ENCODE results near the gene HOXA7.

The HOXA7 gene

GRCh38 chr7:27197137-27198042 lies 40.9 kb upstream of the HOXA7 start:
- no peaks in the 10 kb centered on the region for H3K9me3 Mint-ChIP-seq
- H3K36me3 Mint-ChIP-seq (ENCODE audit: low read depth) = no peaks in the 10 kb centered on the region
- H3K27me3 Mint-ChIP-seq = peaks cover 87% of the 10 kb centered on the region
- peaks cover 43% of the 10 kb centered on the region for H3K4me1 Mint-ChIP-seq (ENCODE audit: low read depth)
- no peak overlapping the region for H3K4me3 Mint-ChIP-seq
- no peak overlapping the region for H3K27ac Mint-ChIP-seq

DNA sequence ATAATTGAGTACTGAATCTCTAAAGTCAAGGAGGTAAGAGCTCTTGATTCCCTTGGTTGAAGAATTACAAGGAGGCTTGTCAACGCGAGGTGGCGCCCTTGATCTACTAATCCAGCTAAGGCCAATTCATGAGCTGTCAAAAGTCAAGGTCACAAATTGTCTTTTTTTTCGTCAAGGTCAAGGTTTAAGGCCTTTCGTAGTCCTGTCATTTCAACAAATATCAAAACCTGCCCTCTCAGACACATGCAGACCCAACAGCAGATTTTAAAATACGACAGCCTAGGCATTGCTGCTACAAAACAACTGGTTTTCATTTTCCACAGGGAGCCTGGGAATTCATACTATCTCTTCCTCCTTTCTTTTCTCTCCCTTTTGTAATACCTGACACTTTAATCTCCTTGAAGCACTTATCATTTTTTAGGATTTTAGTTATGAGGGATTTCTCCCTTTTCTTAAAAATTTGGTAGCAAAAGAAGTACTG lies 39.9 kb upstream of the HOXA7 start:
- Mint-ChIP-seq H3K4me1 (ENCODE audit: low read depth) (peaks cover 41% of the 10 kb centered on the region), H3K27me3 (peaks cover 87% of the 10 kb centered on the region), H3K36me3 (ENCODE audit: low read depth) (no peaks in the 10 kb centered on the region), H3K4me3 (no peak overlapping the region), H3K9me3 (no peaks in the 10 kb centered on the region), H3K27ac (no peak overlapping the region)

- Mint-ChIP-seq H3K9me3 (no peaks in the 10 kb centered on the region), H3K36me3 (ENCODE audit: low read depth) (no peaks in the 10 kb centered on the region), H3K27ac (no peak overlapping the region), H3K4me1 (ENCODE audit: low read depth) (peaks cover 29% of the 10 kb centered on the region), H3K27me3 (peaks cover 90% of the 10 kb centered on the region), H3K4me3 (no peak overlapping the region)
These were observed 38.4 kb upstream of the HOXA7 start for GRCh38 chr7:27194686-27195379.

DNA sequence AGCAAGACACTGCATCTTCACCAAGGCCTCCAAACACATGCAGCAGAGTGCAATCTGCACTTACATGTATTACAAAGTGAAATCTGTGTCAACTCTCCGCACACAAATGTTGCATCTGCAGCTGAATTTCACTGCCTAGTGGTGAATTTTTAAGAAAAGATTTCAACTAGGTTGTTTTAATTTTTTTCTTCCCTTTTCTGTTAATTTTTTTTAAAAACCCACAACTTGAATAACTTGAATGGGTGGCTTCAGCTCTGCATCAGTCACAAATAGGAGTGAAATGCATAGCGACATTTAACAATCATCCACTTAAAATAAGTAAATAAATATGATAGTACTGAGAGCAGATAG lies 37.5 kb upstream of the HOXA7 start:
- no peaks in the 10 kb centered on the region for H3K9me3 Mint-ChIP-seq
- H3K4me3 Mint-ChIP-seq = no peak overlapping the region
- H3K27ac Mint-ChIP-seq = no peak overlapping the region
- peaks cover 28% of the 10 kb centered on the region for H3K4me1 Mint-ChIP-seq (ENCODE audit: low read depth)
- no peaks in the 10 kb centered on the region for H3K36me3 Mint-ChIP-seq (ENCODE audit: low read depth)
- peaks cover 93% of the 10 kb centered on the region for H3K27me3 Mint-ChIP-seq

- H3K36me3 Mint-ChIP-seq (ENCODE audit: low read depth) = no peaks in the 10 kb centered on the region
- no peaks in the 10 kb centered on the region for H3K9me3 Mint-ChIP-seq
- no peak overlapping the region for H3K27ac Mint-ChIP-seq
- peaks cover 29% of the 10 kb centered on the region for H3K4me1 Mint-ChIP-seq (ENCODE audit: low read depth)
- H3K27me3 Mint-ChIP-seq = peaks cover 93% of the 10 kb centered on the region
- peak overlapping the region; percentile 23 for H3K4me3 Mint-ChIP-seq
These were observed 37.0 kb upstream of the HOXA7 start for GRCh38 chr7:27193335-27194001.

DNA sequence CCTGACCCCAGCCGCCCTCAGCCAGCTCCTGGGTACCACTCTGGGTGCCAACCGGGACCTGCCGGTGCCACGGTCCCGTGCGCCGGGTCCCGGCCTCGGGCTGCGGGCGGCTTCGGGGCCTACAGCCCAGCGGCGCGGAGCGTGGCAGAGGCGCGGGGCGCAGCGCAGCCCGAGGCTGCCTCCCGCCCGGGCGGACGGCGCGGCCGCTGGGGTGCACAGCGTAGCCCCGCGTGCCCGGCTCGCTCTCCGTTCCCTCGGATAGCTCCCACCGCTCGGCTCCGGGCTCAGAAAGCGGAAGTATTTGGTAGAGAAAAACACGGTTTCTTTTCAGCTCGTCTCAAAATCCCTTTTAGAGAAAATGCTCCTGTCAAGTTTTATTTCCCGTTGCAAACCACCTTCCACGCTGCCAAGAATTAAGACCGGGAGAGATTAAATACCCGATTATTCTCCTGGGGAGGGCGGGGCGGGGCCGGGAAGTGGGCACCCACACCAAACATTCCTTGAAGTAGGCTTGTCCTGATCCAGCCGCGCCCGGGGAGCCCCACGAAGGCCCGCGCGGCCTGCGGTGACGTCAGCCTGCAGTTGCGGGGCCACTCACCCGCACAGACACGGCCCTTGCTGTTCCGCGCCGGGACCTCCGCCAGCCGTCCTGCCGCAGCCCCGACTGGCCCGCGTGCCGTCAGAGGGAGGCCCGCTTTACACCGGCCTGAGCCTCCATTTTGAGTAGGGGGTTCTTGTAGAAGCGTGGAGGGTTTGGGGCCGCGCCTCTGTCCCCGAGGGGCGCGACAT lies 36.3 kb upstream of the HOXA7 start:
- Mint-ChIP-seq H3K4me3 (peak overlapping the region; percentile 63), H3K9me3 (no peaks in the 10 kb centered on the region), H3K4me1 (ENCODE audit: low read depth) (peaks cover 30% of the 10 kb centered on the region), H3K36me3 (ENCODE audit: low read depth) (no peaks in the 10 kb centered on the region), H3K27me3 (peaks cover 93% of the 10 kb centered on the region), H3K27ac (no peak overlapping the region)

DNA sequence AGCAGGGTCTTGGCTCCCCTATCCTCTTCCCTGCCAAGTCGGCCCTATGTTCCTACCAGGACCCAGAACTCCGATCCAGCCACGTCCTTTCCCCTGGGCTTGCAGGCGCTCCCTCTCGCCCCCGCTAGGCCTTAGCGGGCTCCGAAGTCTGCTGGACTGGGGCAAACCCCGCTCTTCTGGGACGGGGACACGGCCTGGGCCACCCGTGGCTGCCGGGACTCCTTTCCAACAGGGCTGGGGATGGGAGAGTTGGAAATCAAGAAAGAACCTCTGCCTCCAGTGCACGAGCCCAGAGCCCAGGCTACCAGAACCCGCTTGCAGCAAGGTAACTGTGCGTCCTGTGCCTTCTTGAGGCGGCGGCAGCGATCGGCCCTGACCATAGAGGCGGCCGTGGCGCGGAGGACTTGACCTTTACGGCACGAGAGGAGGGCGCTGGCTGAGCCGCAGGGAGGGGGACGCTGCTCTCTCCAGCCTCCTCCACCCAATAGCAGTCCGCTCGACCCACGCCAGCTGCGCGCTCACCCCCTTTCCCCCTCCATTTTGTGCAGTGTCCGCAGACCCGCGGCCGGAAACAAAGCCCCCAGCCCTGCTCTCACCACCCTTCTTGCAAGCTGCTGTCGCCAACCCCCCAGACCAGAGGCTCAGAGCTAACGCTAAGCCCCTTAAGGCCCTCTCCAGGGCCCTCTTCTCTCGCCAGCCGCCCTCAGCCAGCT lies 35.5 kb upstream of the HOXA7 start:
- Mint-ChIP-seq H3K27me3 (peaks cover 93% of the 10 kb centered on the region), H3K27ac (no peak overlapping the region), H3K4me1 (ENCODE audit: low read depth) (peaks cover 32% of the 10 kb centered on the region), H3K36me3 (ENCODE audit: low read depth) (no peaks in the 10 kb centered on the region), H3K9me3 (no peaks in the 10 kb centered on the region), H3K4me3 (peak overlapping the region; percentile 63)

DNA sequence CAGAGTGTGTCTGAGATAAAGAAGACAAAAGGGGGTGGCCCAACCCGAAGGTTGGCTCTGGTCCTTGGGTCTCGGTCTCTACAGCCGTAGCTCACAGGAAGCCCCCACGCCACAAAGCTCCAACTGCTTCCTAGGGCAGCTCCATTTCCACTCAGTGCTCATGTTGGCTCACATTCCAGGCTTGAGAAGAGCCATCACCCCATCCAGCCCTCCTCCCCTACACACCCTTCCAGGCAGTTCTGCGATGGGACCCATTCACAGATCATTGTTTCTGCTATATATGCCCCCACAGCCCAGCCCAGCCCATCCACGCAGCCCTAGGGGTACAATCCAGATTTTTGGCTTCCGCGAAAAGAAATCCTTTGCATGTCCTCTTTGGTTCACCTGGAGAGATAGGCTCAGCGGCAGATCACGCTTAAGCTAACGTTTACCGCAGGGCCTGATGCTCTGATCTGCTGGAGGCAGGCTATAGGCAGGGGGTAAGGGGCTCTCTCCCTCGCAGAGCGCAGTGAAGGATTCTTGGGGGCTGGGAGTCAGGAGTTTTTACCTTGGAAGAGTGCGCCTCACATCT lies 34.8 kb upstream of the HOXA7 start:
- Mint-ChIP-seq H3K36me3 (ENCODE audit: low read depth) (no peaks in the 10 kb centered on the region), H3K27me3 (peaks cover 92% of the 10 kb centered on the region), H3K27ac (no peak overlapping the region), H3K4me3 (no peak overlapping the region), H3K4me1 (ENCODE audit: low read depth) (peaks cover 32% of the 10 kb centered on the region), H3K9me3 (no peaks in the 10 kb centered on the region)

DNA sequence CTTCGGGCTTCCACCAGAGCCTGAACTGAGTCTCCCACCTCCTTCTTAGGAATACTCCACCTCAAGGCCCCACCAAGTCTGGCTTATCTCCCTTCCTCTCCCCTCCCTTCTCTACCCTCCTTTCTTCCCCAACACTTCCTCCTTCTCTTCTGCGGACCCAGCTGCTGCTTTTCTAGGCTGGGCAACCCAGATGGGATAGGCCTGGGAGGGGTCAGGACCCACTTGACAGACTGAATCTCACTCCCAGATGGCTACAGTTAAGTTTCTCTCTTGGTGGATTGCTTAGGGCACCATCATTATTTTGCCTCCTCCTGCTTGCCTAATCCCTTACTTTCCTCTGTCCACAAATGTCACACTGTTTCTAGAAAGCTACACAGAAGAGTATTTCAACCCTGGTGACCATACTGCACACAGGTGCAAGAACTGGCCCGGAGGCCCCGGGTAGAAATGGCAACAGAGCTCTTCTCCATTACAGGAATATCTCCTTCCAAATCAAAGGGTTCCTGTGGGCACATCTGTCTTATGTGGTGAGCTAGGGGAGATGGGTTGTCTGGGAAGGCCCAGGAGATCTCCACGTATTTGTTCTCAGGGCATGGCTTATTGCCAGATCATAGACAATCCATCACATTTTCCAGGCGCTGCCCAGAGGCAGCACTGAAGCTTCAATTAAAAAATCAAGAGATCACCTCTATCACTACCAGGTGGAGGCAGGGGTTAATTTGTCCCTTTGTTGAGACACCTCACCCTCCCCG lies 33.7 kb upstream of the HOXA7 start:
- H3K4me3 Mint-ChIP-seq = no peak overlapping the region
- peaks cover 41% of the 10 kb centered on the region for H3K4me1 Mint-ChIP-seq (ENCODE audit: low read depth)
- no peaks in the 10 kb centered on the region for H3K9me3 Mint-ChIP-seq
- H3K36me3 Mint-ChIP-seq (ENCODE audit: low read depth) = no peaks in the 10 kb centered on the region
- H3K27me3 Mint-ChIP-seq = peaks cover 93% of the 10 kb centered on the region
- no peak overlapping the region for H3K27ac Mint-ChIP-seq

DNA sequence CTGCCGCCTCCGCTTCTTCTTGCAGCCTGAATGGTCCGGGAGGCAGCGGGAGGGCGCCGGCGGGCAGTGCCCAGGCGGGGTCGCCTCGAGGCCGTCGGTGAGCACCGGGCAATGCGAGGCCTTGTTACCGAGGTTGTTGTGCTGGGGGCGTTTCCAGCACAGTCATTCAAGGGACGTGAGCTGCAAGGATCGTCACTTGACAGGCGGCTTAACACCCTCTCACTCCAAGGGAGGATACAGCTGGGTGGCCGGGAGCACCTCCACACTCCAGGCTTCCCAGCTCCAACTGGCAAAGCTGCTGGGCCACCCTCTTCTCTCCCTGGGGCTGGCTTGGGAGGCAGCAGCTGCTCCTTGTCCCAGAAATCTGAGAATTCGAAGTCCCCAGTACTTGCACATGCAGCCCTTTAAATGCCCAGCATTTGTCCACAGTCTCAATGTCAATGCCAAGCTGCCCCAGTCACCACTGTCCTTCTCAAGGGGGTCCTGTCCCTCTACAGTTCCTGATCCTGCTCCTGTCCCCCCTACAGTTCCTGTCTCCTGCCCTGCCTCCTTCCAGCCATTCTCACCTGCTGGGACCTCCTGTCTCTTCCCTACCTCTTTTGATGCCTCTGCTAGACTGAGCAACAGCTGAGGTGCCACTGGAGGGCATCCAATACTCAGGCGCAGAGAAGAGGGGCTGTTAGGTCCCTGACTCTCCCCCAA lies 33.0 kb upstream of the HOXA7 start:
- no peak overlapping the region for H3K27ac Mint-ChIP-seq
- H3K4me3 Mint-ChIP-seq = peak overlapping the region; percentile 6
- H3K36me3 Mint-ChIP-seq (ENCODE audit: low read depth) = no peaks in the 10 kb centered on the region
- H3K27me3 Mint-ChIP-seq = peaks cover 93% of the 10 kb centered on the region
- H3K9me3 Mint-ChIP-seq = no peaks in the 10 kb centered on the region
- H3K4me1 Mint-ChIP-seq (ENCODE audit: low read depth) = peaks cover 48% of the 10 kb centered on the region

DNA sequence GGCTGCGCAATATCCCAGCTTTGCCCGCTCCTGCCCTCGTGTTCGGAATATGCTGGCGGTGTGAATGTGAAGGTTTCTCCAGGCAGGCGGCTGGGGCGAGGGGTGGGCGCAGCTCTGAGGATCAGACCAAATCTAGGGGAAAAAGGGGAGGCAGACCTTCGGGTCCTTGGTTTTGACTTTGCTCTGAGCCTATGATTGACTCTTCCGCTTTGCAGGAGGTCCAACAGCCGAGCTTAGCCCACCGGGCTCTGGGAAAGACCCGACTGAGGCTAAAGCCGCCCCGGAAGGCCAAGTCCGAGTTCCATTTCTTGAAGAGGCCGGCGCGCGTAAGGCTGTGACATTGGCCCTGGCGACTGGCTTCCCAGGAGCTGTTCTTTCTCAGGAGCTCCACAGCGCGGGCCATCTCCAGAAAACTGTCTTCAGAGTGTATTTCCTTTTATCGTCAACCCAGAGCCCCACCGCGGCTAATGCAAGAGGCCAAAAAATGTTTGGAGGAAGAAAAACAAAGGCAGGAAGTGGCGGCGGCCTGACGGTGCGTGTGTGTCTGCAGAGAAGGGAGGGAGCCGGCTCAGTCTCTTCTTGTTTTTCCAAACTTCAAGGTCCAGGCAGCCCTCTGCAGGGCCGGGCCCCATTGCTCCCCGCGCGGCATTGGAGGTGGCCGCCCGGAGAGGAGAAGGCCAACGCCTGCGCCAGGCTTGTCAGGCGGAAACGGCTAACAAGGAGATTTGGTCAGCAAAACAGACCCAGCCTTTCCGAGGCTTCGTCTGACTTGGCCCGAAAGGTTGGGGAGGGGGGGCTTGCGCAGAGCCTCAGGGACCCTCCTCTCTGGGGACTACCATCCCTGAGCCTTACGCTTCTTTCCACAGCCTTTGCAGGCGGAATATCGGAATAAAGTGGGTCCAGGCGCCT lies 32.2 kb upstream of the HOXA7 start:
- Mint-ChIP-seq H3K27ac (no peak overlapping the region), H3K4me3 (peak overlapping the region; percentile 62), H3K27me3 (peaks cover 90% of the 10 kb centered on the region), H3K36me3 (ENCODE audit: low read depth) (no peaks in the 10 kb centered on the region), H3K4me1 (ENCODE audit: low read depth) (peaks cover 50% of the 10 kb centered on the region), H3K9me3 (no peaks in the 10 kb centered on the region)
